Astrocyte (in vitro differentiated cells and primary cell): ENCODE results near the gene GFRA1. TPM values are rescaled to one million over a fixed set of nuclear protein-coding genes. Genes with fewer than 3 reads are reported as not detected.

Experiments
- DNase-seq: peaks from one replicate; pipeline ENCODE4 v3.0.0-alpha.2; 2010; ENCODE audit warnings: low read depth
- FAIRE-seq: peaks from 2 replicates; lab custom pipeline; 2011; peaks lifted over from hg19 to GRCh38; lab: Jason Lieb, UNC
- H2AFZ ChIP-seq: 2 replicates; pipeline ENCODE4 v1.6.0; 2012; ENCODE audit warnings: low read depth, low read length, inconsistent platforms
- H3K27ac ChIP-seq: 2 replicates; pipeline ENCODE4 v1.5.1; 2011; ENCODE audit warnings: low read depth, low read length, inconsistent platforms
- H3K27me3 ChIP-seq: 2 replicates; pipeline ENCODE4 v1.6.0; 2011; ENCODE audit warnings: low read length, inconsistent platforms; ENCODE audit not compliant: insufficient read depth
- H3K36me3 ChIP-seq: 2 replicates; pipeline ENCODE4 v1.5.1; 2011; ENCODE audit warnings: low read length, inconsistent platforms; ENCODE audit not compliant: insufficient read depth
- H3K4me1 ChIP-seq: 2 replicates; pipeline ENCODE4 v1.5.1; 2011; ENCODE audit warnings: low read length, inconsistent platforms; ENCODE audit not compliant: insufficient read depth
- H3K4me2 ChIP-seq: 2 replicates; pipeline ENCODE4 v1.6.0; 2012; ENCODE audit warnings: low read length, inconsistent platforms
- H3K4me3 ChIP-seq: 2 replicates; pipeline ENCODE4 v1.5.1; 2011; ENCODE audit warnings: low read depth, mild to moderate bottlenecking, low read length, inconsistent platforms; ENCODE audit not compliant: insufficient read depth
- H3K79me2 ChIP-seq: 2 replicates; pipeline ENCODE4 v1.6.0; 2012; ENCODE audit warnings: mild to moderate bottlenecking, low read length, inconsistent platforms; ENCODE audit not compliant: insufficient read depth
- H3K9ac ChIP-seq: 2 replicates; pipeline ENCODE4 v1.6.0; 2012; ENCODE audit warnings: mild to moderate bottlenecking, low read length, inconsistent platforms
- H3K9me3 ChIP-seq: 2 replicates; pipeline ENCODE4 v1.5.1; 2012; ENCODE audit warnings: low read depth, mild to moderate bottlenecking, low read length, inconsistent platforms; ENCODE audit not compliant: insufficient read depth
- H4K20me1 ChIP-seq: 2 replicates; pipeline ENCODE4 v1.6.0; 2012; ENCODE audit warnings: low read length, inconsistent platforms; ENCODE audit not compliant: insufficient read depth
- H3K27ac Mint-ChIP-seq: one replicate; pipeline ENCODE4 v1.8.0; 2021; ENCODE audit warnings: mild to moderate bottlenecking, mixed read lengths; ENCODE audit not compliant: unreplicated experiment
- H3K27me3 Mint-ChIP-seq: one replicate; pipeline ENCODE4 v1.8.0; 2021; ENCODE audit warnings: low read depth, mixed read lengths; ENCODE audit not compliant: unreplicated experiment
- H3K36me3 Mint-ChIP-seq: one replicate; pipeline ENCODE4 v1.8.0; 2021; ENCODE audit warnings: low read depth, mixed read lengths; ENCODE audit not compliant: unreplicated experiment
- H3K4me1 Mint-ChIP-seq: one replicate; pipeline ENCODE4 v1.8.0; 2021; ENCODE audit warnings: low read depth, mixed read lengths; ENCODE audit not compliant: unreplicated experiment
- H3K4me3 Mint-ChIP-seq: one replicate; pipeline ENCODE4 v1.8.0; 2021; ENCODE audit warnings: mild to moderate bottlenecking, moderate library complexity, mixed read lengths; ENCODE audit not compliant: unreplicated experiment
- H3K9me3 Mint-ChIP-seq: one replicate; pipeline ENCODE4 v1.8.0; 2021; ENCODE audit warnings: mild to moderate bottlenecking, mixed read lengths; ENCODE audit not compliant: unreplicated experiment
- EZH2 ChIP-seq: IDR thresholded peaks from 2 replicates; pipeline ENCODE4 v1.6.1; 2012; ENCODE audit warnings: mild to moderate bottlenecking, low read length, inconsistent platforms; ENCODE audit not compliant: insufficient read depth
- total RNA-seq: library from RNA; stranded (reverse); gene quantifications from 2 replicates; pipeline ENCODE4 v1.2.1, GENCODE V29; 2021
- TF ChIP-seq, protein P1 (sequence below): IDR thresholded peaks from 2 replicates; pipeline ENCODE4 v1.5.1; 2011; ENCODE audit warnings: low read depth, mild to moderate bottlenecking, inconsistent platforms, low read length, moderate library complexity; ENCODE audit not compliant: insufficient read depth

GFRA1 gene
- total RNA-seq, 1 donor from 2014 or later, result 24.2 TPM

DNA sequence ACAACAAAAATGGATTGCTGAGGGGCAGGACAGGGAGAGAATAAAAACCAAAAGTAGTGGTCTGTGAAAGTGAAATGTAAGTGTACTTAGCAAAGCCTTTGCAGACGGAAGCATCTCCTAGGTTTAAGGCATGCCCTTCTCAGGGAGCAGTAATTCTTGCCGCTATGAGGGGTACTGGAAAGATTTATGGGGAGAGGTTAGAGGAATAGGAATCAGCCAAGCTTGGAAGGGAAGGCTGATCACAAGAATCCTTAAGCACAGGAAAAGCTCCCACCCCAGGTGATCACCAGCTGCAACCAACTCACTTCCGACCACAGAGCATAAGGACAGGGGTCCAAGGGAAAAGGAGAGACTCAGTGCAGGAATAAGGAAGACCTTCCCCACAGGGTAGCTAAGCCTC is 10.3 kb downstream of the GFRA1 start:
- no peak for FAIRE-seq
- no peak overlapping the region for H3K4me3 Mint-ChIP-seq

DNA sequence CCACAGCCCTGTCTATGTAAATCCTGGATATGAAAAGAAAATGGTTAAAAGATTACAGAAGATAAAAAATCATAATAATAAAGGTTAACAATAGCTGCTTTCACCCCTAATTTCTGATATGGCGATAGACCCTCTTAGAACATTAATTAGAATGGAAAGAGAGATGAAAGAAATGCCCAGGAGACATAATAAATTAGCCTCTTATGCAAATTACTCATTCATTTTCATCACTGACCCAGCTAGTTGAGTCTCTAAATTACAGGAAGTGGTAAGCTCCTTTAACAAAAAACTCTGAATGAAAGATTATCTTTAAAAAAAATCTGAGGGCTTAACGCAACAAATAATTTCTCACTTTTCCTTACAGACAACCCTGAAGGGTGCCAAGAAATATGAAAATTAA is 12.4 kb downstream of the GFRA1 start:
- Histone ChIP-seq H3K36me3 (no peaks in the 10 kb centered on the region), H3K27me3 (no peaks in the 10 kb centered on the region), H3K27ac (no peak overlapping the region), H3K4me3 (no peak overlapping the region), H3K79me2 (no peaks in the 10 kb centered on the region), H3K9ac (no peak overlapping the region), H2AFZ (no peak overlapping the region), H3K4me2 (no peak overlapping the region), H4K20me1 (no peaks in the 10 kb centered on the region), H3K9me3 (no peaks in the 10 kb centered on the region), H3K4me1 (peaks cover 9% of the 10 kb centered on the region)
- no peak for DNase-seq
- H3K9me3 Mint-ChIP-seq, result peaks cover 2% of the 10 kb centered on the region
- TF ChIP-seq, protein P1, sequence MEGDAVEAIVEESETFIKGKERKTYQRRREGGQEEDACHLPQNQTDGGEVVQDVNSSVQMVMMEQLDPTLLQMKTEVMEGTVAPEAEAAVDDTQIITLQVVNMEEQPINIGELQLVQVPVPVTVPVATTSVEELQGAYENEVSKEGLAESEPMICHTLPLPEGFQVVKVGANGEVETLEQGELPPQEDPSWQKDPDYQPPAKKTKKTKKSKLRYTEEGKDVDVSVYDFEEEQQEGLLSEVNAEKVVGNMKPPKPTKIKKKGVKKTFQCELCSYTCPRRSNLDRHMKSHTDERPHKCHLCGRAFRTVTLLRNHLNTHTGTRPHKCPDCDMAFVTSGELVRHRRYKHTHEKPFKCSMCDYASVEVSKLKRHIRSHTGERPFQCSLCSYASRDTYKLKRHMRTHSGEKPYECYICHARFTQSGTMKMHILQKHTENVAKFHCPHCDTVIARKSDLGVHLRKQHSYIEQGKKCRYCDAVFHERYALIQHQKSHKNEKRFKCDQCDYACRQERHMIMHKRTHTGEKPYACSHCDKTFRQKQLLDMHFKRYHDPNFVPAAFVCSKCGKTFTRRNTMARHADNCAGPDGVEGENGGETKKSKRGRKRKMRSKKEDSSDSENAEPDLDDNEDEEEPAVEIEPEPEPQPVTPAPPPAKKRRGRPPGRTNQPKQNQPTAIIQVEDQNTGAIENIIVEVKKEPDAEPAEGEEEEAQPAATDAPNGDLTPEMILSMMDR, result no peak
- TF ChIP-seq EZH2, result no peak
- no peak overlapping the region for H3K4me3 Mint-ChIP-seq
- no peak overlapping the region for H3K27ac Mint-ChIP-seq
- H3K27me3 Mint-ChIP-seq, result peaks cover 14% of the 10 kb centered on the region
- H3K4me1 Mint-ChIP-seq, result peaks cover 5% of the 10 kb centered on the region
- H3K36me3 Mint-ChIP-seq, result no peaks in the 10 kb centered on the region
- no peak for FAIRE-seq

More for the DNA sequence above, 10.3 kb downstream of the GFRA1 start:
- Histone ChIP-seq H3K4me2 (no peak overlapping the region), H3K9ac (no peak overlapping the region), H3K79me2 (no peaks in the 10 kb centered on the region), H2AFZ (no peak overlapping the region), H3K27me3 (no peaks in the 10 kb centered on the region), H3K36me3 (no peaks in the 10 kb centered on the region), H3K4me3 (no peak overlapping the region), H3K27ac (no peak overlapping the region), H3K4me1 (no peaks in the 10 kb centered on the region), H3K9me3 (no peaks in the 10 kb centered on the region), H4K20me1 (no peaks in the 10 kb centered on the region)
- DNase-seq, result no peak
- Mint-ChIP-seq H3K27ac (no peak overlapping the region), H3K4me1 (no peaks in the 10 kb centered on the region), H3K36me3 (no peaks in the 10 kb centered on the region), H3K9me3 (peaks cover 4% of the 10 kb centered on the region), H3K27me3 (peaks cover 11% of the 10 kb centered on the region)
- no peak for TF ChIP-seq EZH2
- TF ChIP-seq, protein P1, result no peak

DNA sequence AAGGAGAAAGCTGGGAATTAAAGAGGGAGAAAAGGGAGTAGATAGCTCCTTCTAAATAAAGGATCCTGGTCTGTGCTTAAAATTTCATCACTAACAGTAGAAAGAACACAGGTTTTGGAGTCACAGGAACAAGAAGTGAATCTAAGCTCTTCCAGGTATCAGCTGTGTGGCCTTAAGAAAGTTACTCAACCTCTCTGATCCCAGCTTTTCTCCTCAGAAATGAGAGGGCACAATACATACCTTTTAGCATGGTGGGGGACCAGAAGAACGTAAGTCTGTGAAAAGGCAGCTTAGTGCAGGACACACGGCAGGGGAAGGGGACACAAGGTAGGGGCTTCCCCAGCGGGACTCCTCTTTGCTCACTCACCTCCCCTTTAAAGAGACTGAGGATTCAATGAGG is 13.4 kb downstream of the GFRA1 start:
- Histone ChIP-seq H3K27me3 (no peaks in the 10 kb centered on the region), H3K9me3 (no peaks in the 10 kb centered on the region), H3K36me3 (no peaks in the 10 kb centered on the region), H3K79me2 (no peaks in the 10 kb centered on the region), H2AFZ (no peak overlapping the region), H4K20me1 (no peaks in the 10 kb centered on the region), H3K4me2 (no peak overlapping the region), H3K4me3 (no peak overlapping the region), H3K9ac (no peak overlapping the region), H3K27ac (no peak overlapping the region), H3K4me1 (peaks cover 17% of the 10 kb centered on the region)
- no peak for FAIRE-seq
- H3K4me1 Mint-ChIP-seq, result peaks cover 13% of the 10 kb centered on the region
- H3K27ac Mint-ChIP-seq, result no peak overlapping the region
- H3K4me3 Mint-ChIP-seq, result no peak overlapping the region
- no peak for TF ChIP-seq EZH2
- TF ChIP-seq, protein P1, result no peak
- H3K9me3 Mint-ChIP-seq, result peaks cover 2% of the 10 kb centered on the region
- no peak for DNase-seq
- H3K36me3 Mint-ChIP-seq, result no peaks in the 10 kb centered on the region
- H3K27me3 Mint-ChIP-seq, result peaks cover 14% of the 10 kb centered on the region
